GM06990 (cell line): Measurements from ENCODE around the gene OVOL3.

Experiments
- DNase-seq: peaks from one replicate; pipeline ENCODE4 v3.0.0-alpha.2; 2011; ENCODE audit not compliant: insufficient read length; ENCODE audit errors: extremely low read depth
- H3K27me3 ChIP-seq: replicated peaks from 2 replicates; pipeline ENCODE4 v1.6.0; 2011; ENCODE audit warnings: low read length; ENCODE audit not compliant: control insufficient read depth, insufficient read depth
- H3K36me3 ChIP-seq: 2 replicates; pipeline ENCODE4 v1.5.1; 2011; ENCODE audit warnings: low read length; ENCODE audit not compliant: control insufficient read depth, insufficient read depth
- H3K4me3 ChIP-seq: replicated peaks from 2 replicates; pipeline ENCODE4 v1.5.1; 2011; ENCODE audit warnings: low read depth, mild to moderate bottlenecking, control low read depth, low read length
- TF ChIP-seq, protein P1 (sequence below): IDR thresholded peaks from 2 replicates; pipeline ENCODE4 v1.5.1; 2011; ENCODE audit warnings: low read length, control low read depth, mild to moderate bottlenecking, inconsistent platforms; ENCODE audit not compliant: insufficient read depth, poor library complexity, severe bottlenecking

Gene OVOL3

GRCh38 chr19:36111200-36111539 lies 227 bp downstream of the OVOL3 start:
- Histone ChIP-seq H3K36me3 (peaks cover 8% of the 10 kb centered on the region), H3K27me3 (no peaks in the 10 kb centered on the region), H3K4me3 (no peak overlapping the region)

GRCh38 chr19:36112678-36113077 lies 1.7 kb downstream of the OVOL3 start:
- Histone ChIP-seq H3K27me3 (no peaks in the 10 kb centered on the region), H3K4me3 (no peak overlapping the region), H3K36me3 (peaks cover 8% of the 10 kb centered on the region)
- DNase-seq: no peak
- TF ChIP-seq, protein P1, sequence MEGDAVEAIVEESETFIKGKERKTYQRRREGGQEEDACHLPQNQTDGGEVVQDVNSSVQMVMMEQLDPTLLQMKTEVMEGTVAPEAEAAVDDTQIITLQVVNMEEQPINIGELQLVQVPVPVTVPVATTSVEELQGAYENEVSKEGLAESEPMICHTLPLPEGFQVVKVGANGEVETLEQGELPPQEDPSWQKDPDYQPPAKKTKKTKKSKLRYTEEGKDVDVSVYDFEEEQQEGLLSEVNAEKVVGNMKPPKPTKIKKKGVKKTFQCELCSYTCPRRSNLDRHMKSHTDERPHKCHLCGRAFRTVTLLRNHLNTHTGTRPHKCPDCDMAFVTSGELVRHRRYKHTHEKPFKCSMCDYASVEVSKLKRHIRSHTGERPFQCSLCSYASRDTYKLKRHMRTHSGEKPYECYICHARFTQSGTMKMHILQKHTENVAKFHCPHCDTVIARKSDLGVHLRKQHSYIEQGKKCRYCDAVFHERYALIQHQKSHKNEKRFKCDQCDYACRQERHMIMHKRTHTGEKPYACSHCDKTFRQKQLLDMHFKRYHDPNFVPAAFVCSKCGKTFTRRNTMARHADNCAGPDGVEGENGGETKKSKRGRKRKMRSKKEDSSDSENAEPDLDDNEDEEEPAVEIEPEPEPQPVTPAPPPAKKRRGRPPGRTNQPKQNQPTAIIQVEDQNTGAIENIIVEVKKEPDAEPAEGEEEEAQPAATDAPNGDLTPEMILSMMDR: no peak

More at GRCh38 chr19:36111200-36111539, 227 bp downstream of the OVOL3 start:
- TF ChIP-seq, protein P1: no peak
- no peak for DNase-seq

GRCh38 chr19:36113425-36113824 lies 2.5 kb downstream of the OVOL3 start:
- peaks cover 9% of the 10 kb centered on the region for H3K36me3 ChIP-seq
- peak overlapping the region; percentile 98 for H3K4me3 ChIP-seq
- DNase-seq: no peak
- TF ChIP-seq, protein P1: no peak
- no peaks in the 10 kb centered on the region for H3K27me3 ChIP-seq

GRCh38 chr19:36113894-36114720 lies 3.2 kb downstream of the OVOL3 start:
- peaks cover 10% of the 10 kb centered on the region for H3K36me3 ChIP-seq
- TF ChIP-seq, protein P1: no peak
- H3K27me3 ChIP-seq: no peaks in the 10 kb centered on the region
- peak overlapping the region; percentile 98 for H3K4me3 ChIP-seq
- no peak for DNase-seq

GRCh38 chr19:36114721-36115452 lies 3.9 kb downstream of the OVOL3 start, which contains the start of gene POLR2I:
POLR2I (minus strand) TSS chr19:36114875; CDS start chr19:36114856, 19 bp downstream.
- TF ChIP-seq, protein P1: no peak
- peak; percentile 99 for DNase-seq
- peak within 1 kb of the TSS; percentile 98 for H3K4me3 ChIP-seq
- H3K27me3 ChIP-seq: no peaks in the 10 kb centered on the region
- H3K36me3 ChIP-seq: peaks cover 13% of the 10 kb centered on the region
